DMS53 treated with DMSO at 0.1 percent for 48 hours (cell line): ENCODE measurements around the gene ZNF701.
"Not testable (repeated sequence)": the region's sequence is repeated elsewhere in the genome, so short reads cannot be mapped to it uniquely, and the experiment has no call there.

Experiments
- DNase-seq: peaks from one replicate; lab custom pipeline; 2025; ENCODE audit not compliant: unreplicated experiment; lab: John Stamatoyannopoulos, UW

Gene ZNF701

DNA sequence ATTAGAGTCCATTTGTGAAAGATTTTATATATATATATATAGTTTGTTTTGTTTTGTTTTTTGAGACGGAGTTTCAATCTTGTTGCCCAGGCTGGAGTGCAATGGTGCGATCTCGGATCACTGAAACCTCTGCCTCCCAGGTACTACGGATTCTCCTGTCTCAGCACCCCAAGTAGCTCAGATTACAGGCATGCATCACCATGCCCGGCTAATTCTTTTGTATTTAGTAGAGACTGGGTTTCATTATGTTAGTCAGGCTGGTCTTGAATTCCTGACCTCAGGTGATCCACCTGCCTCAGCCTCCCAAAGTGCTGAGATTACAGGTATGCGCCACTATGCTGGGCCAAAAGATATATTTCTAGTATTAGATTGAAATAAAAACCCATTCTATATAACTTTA is 4.0 kb upstream of the ZNF701 start:
- DNase-seq: no peak

DNA sequence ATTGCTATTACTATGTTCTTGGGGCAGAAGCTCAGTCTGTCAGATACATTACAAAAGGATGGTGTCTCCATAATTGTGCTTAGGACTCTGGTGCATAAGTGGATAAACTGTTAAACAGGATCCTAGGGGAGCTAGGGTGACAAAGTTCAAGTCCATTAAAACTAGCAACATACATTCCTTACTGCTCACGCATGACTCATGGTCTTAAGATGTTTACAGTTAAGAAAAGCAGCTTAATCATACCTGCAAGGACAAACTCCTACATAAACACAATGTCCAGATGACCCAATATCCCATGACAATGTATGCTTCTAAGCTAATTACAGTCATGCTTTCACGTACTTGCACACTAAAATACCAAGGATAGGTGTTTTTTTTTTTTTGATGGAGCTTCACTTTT is 3.5 kb upstream of the ZNF701 start:
- DNase-seq: no peak

DNA sequence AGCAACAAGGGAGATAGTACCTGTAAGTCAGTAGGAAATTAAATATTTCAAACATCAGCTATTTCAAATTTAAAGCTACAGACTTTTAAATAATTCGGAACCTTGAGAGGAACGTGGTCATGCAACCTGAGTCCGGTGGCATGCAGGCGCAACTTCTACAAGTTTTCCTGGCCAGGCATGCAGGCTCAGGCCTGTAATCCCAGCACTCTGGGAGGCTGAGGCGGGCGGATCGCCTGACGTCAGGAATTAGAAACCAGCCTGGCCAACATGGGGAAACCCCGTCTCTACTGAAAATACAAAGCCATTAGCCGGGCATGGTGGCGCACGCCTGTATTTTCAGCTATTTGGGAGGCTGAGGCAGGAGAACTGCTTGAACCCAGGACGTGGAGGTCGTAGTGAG is 2.2 kb upstream of the ZNF701 start:
- DNase-seq: no peak

DNA sequence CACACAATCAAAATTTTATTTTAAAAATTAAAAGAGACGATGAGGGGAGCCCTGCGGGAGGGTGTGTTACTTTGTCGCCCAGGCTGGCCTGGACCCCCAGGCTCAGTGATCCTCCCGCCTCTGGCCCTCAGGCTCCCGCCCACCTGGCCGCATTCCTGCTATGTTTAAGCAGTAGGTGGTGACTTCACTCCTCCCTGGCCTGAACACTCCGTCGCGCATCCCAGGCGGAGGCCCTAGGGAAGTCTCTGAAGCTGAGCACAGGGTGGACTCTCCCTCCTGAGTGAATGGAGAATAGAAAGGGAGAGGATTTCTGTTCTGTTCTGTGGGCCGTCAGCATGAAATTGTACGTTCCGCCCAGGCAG is 468 bp upstream of the ZNF701 start:
- not testable (repeated sequence) for DNase-seq

DNA sequence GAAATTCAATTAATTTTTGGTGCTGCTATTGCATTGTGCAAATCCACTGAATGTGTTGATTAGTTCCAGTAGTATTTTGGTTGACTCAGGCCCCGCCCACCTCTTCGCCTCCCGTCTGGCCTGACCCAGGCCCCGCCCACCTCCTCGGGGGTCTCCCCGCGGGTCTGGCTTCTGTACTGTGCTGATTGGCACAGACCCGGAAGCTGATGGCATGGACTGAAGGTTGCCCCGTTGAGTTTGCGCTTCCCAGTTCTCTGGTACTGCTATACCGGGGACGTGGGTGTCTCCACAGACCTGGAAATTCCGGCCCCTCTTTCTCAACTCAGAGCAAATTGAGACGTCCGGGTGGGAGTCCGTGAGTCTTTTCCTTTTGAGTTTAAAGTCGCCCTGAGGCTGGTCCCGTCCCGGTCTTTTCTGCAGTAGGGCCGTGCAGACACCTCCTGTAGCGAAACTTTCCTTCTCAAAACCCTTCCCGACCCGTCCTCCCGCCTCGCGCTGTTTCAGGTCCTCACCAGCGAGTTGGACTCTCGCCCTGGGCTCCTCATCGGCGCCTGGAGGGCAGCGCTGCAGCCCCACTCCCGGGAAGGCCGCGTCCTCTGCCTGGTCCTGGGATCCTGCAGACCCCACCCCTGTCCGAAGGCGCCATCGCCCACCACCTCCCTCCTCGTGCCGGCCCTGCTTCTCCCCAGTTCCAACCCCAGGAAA is 14.8 kb downstream of the ZNF701 start:
- DNase-seq: no peak

DNA sequence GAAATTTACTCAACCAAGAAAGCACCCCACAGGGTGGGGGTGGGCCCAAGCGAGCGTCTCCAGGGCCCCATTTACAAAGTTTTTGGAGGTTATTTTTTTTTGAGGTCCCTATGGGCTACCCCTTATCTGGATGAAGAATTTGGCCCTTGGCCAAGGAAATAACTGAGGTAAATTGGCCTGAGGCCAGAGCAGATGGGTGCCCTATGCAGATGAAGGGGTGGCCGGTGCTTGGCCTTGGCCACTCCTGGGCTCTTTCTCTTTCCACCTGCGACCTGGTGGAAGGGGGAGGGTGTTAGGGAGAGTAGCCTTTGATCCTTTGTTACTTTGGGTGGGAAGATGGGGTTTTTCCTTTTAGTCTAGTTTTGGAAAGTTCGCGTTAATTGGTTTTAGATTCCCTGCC is 15.5 kb downstream of the ZNF701 start:
- no peak for DNase-seq

DNA sequence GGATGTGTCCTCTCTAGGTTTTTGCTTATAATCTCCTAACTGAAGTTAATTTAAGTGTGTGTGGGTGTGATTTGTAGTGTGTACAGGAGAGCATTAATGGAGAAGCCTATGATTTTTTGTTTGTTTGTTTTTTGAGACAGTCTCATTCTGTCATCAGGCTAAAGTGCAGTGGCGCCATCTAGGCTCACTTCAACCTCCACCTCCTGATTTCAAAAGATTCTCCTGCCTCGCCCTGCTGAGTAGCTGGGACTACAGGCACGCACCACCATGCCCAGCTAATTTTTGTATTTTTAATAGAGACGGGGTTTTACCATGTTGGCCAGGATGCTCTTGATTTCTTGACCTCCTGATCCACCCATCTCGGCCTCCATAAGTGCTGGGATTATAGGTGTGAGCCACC is 20.6 kb downstream of the ZNF701 start:
- no peak for DNase-seq

DNA sequence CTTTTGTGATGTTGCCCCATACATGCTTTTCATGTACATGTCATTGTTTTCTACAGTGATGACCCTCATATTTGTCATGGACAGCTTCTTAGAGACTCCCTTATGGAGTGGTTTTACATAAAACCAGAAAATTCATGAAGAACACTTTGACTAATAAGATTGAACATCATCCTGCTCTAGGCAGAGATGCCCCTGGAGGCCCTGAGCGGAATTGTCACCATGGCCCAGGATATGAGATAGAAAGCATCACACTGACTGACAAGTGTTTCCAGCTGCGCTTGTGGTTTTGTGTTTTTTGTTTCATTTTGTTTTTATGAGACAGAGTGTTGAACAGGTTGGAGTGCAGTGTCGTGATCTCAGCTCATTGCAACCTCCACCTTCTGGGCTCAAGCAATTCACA is 22.2 kb downstream of the ZNF701 start:
- no peak for DNase-seq

DNA sequence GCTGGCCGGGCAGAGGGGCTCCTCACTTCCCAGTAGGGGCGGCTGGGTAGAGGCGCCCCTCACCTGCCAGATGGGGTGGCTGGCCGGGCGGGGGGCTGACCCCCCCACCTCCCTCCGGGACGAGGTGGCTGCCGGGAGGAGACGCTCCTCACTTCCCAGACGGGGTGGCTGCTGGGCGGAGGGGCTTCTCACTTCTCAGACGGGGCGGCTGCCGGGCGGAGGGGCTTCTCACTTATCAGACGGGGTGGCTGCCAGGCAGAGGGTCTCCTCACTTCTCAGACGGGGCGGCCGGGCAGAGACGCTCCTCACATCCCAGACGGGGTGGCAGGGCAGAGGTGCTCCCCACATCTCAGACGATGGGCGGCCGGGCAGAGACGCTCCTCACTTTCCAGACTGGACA is 23.4 kb downstream of the ZNF701 start:
- DNase-seq: not testable (repeated sequence)

DNA sequence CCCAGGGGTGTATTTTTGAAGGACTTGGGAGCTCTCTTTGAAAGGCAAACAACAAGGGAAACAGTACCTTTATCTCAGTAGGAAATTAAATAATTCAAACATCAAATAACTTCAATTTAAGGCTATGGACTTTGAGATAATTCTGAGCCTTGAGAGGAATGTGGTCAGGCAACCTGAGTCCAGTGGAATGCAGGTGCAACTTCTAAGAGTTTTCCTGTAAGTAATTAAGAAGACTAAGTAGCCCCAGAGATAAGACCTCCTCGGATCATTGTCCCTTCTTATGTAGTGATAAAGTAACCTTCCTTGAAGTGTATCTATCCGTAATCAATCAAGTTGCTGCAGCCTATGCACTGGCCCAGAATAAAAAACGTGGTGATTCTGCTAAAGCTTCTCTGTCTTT is 29.2 kb downstream of the ZNF701 start:
- DNase-seq: no peak

DNA sequence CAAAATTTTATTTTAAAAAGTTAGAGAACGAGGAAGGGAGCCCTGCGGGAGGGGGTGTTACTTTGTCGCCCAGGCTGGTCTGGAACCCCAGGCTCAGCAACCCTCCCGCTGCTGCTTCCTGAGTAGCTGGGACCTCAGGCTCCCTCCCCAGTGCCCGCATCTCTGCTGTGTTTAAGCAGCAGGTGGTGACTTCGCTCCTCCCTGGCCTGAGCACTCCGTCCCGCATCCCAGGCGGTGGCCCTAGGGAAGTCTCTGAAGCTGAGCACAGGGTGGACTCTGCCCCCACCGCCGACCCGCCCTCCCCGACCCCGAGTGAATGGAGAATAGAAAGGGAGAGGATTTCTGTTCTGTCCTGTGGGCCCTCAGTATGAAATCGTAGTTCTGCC is 30.5 kb downstream of the ZNF701 start:
- no peak for DNase-seq

DNA sequence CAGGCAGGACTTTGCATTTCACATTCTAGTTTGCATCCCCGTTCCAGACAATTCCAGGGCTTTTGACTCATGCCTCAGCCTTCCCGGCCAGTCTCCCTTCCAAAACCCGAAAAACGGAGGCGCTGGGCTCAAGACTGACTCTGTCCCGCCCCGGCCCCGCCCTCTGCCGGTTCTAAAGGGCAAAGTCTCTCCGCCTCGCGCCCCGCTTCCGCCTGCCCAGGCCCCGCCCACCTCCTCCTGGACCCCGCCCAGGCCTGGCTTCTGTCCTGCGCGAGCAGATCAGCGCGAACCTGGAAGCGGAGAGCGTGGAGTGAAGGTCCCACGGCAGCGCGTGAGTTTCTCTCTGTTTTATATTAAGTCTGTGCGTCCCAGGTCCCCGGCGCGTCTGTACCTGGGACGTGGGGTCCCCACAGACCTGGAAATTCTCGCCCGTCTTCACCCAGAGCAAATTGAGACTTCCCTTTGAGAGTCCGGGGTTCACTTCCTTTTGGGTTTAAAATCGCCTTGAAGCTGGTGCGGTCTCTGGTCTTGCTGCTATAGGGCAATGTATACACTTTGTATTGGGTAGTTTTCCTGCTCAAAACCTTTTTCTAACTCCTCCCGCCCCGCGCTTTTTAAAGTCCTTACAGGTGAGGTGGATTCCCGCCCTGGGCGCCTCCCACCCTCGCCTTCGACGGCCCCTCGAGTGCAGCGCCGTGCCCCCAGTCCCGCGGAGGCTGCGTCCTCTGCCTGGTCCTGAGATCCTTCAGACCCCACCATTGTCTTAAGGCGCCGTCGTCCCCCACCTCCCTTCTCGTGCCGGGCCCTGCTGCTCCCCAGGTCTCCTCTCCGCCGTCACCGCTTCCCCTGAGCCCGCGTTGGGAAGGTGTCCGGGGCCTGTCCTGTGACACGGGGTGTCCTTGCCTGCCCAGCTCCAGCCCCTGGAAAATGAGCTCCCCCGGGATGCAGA is 31.2 kb downstream of the ZNF701 start:
- DNase-seq: peak; percentile 71

DNA sequence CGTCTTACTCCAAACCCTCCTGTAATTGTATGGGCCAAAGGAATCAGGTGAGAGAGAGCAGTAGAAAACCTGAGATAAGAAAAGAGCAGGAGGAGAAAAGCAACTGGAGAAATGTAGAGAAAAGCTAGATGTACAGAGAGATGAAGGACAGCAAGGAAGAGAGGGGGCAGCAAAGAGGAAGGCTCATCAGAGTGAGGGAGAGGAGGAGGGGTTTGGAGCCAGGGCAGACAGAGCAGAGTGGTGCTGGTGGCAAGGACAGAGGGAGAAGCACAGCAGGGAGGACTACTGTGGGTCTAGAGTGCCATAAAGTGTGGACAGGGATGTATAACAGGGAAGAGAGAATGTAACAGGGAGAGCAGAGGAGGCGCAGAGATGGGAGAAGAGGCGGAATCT is 31.9 kb downstream of the ZNF701 start:
- not testable (repeated sequence) for DNase-seq

DNA sequence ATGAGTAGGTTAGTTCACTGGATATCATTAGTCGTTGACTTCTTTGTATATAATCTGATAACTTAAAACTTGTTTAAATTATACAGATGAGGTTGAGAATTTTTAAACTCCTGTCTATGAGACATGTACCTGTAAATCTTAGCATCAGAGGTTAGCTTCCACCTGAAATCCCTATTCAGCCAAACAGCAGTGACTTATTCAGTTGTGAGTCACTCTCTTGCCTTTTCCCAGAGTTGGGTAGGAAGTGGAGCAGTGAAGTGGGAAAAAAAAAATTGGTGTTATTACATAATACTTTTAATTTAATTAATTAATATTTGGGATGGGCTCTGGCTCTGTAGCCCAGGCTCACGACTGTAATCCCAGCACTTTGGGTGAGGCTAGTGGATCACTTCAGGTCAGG is 32.9 kb downstream of the ZNF701 start:
- no peak for DNase-seq

DNA sequence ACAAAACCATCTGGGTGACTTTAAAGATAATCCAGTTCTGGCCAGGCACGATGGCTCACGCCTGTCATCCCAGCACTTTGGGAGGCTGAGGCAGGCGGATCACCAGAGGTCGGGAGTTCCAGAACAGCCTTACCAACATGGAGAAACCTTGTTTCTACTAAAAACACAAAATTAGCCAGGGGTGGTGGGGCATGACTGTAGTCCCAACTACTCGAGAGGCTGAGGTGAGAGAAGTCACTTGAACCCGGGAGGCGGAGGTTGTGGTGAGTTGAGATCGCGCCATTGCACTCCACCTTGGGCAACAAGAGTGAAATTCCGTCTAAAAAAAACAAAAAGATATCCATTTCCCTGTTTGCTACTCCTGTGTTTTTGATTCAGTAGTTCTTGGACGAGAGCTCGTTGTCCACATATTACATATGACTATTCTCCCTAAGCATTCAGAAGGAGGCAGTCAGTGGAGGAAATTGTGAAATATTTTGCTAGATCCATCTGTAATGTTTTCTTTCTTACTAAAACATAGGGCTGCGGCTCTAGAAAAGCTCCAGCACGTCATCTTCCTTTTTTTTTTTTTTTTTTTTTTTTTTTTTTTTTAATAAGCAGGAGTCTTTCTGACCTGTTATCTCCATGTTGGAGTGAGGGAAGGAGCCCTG is 33.6 kb downstream of the ZNF701 start:
- DNase-seq: no peak

DNA sequence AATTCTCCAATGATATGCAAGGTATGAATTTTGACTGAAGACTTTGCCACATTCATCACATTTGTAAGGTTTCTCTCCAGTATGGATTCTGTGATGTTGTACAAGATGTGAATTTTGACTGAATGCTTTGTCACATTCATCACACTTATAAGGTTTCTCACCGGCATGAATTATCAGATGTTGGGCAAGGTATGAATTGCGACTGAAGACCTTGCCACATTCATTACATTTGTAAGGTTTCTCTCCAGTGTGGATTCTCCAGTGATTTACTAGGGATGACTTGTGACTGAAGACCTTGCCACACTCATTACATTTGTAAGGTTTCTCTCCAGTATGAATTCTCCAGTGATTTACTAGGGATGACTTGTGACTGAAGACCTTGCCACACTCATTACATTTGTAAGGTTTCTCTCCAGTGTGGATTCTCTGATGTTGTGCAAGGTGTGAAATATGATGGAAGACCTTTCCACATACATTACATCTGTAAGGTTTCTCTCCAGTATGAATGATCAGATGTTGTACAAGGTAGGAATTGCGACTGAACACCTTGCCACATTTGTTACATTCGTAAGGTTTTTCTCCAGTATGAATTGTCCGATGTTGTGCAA is 43.3 kb downstream of the ZNF701 start:
- DNase-seq: no peak

DNA sequence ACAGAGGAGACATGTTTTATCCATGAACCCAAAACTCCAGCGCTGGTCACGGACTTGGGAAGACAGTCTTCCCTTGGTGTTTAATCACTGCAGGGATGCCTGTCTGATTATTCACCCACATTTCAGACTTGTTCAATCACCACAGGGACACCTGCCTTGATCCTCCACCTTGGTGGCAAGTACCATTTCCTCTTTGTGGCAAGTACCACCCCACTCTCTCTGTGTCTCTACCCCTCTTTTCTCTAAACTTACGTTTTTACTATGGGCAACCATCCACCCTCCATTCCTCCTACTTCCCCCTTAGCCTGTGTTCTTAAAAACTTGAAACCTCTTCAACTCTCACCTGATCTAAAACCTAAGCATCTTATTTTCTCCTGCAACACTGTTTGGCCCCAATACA is 51.3 kb downstream of the ZNF701 start:
- no peak for DNase-seq

DNA sequence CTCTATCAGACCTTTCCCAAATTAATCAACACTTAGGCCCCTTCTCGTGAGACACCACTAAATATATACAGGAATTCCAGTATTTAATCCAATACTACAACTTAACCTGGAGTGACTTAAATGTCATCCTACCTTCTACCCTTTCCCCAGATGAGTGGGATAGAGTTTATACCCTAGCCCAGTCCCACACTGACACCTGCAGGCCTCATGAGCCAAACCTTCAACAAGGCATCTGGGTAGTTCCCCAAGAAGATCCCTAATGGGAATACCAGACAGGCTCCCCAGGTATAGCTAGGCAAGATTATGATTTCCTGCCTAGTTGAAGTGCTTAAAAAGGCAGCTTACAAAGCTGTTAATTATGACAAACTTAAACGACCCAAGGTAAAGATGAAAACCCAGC is 52.2 kb downstream of the ZNF701 start:
- DNase-seq: no peak

DNA sequence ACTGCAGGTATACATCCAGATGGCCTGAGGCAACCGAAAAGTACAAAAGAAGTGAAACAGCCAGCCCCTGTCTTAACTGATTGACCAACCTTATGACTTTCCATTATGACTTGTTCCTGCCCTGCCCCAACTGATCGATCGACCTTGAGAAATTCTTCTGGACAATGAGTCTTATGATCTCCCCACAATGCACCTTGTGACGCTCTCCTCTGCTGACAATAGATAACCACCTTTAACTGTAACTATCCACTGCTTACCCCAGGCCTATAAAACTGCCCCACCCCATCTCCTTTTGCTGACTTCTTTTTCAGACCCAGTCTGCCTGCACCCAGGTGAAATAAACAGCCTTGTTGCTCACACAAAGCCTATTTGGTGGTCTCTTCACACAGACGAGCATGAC is 56.8 kb downstream of the ZNF701 start:
- no peak for DNase-seq

DNA sequence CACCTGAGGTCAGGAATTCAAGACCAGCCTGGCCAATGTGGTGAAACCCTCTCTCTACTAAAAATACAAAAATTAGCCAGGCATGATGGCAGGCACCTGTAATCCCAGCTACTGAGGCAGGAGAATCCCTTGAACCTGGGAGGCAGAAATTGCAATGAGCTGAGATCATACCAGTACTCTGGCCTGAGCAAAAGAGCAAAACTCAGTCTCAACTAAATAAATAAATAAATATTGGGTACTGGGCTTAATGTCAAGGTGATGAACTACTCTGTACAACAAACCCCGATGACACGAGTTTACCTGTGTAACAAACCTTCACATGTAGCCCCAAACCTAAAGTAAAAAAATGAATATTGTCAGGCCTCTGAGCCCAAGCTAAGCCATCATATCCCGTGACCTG is 57.4 kb downstream of the ZNF701 start:
- not testable (repeated sequence) for DNase-seq

DNA sequence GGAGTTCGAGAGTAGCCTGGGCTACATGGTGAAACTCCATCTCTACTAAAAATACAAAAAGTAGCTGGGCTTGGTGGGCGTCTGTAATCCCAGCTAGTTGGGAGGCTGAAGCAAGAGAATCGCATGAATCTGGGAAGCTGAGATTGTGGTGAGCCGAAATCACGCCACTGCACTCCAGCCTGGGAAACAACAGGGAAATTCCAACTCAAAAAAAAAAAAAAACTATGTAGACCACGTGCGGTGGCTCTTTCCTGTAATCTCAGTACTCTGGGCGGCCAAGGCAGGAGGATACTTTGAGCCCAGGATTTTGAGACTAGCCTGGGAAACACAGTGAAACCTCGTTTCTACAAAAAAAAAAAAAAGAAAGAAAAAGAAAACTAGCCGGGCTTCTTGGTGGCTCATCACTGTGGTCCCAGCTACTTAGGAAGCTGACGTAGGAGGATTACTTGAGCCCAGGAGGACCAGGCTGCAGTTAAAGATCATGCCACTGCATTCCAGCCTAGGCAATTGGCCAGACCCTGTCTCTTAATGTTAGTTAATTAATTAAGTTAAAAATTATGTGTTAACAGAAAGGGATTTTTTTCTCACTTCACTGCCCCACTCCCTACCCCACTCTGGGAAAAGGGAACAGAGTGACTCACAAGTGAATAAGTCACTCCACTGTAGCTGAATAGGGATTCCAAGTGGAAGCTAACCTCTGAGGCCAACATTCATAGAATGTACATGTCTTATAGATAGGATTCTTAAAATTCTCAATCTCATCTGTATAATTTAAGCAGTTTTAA is 65.9 kb downstream of the ZNF701 start:
- DNase-seq: no peak
